GM12878 (cell line): ENCODE results near the gene CAMK2D. TPM values are rescaled to one million over a fixed set of nuclear protein-coding genes. Genes with fewer than 3 reads are reported as not detected.

Source experiments
- ATAC-seq: fragments of 200-7000 bp; cut with Tn5 transposase; 3 replicates; pipeline ENCODE4 v1.9.1; 2020; ENCODE audit warnings: mild to moderate bottlenecking, moderate library complexity
- BruUV-seq: library from RNA; stranded (reverse); fragments of 400-500 nt; replicated peaks from 2 replicates; lab custom pipeline; 2021; lab: Mats Ljungman, UMichigan
- CTCF ChIA-PET: fragments of 300-600 bp; sonication (Branson Sonifier 250); formaldehyde crosslinking; extraction: SDS; loops from one replicate; lab custom pipeline; 2021; ENCODE audit warnings: inconsistent platforms; lab: Yijun Ruan, JAX
- POLR2A ChIA-PET: fragments of 350-600 bp; formaldehyde crosslinking; extraction: SDS; loops from one replicate; lab custom pipeline; 2021; ENCODE audit warnings: inconsistent platforms; lab: Charles Lee
- RAD21 ChIA-PET: fragments of 300-600 bp; sonication (Branson Sonifier 250); formaldehyde crosslinking; loops from one replicate; lab custom pipeline; 2023; ENCODE audit warnings: antibody characterized with exemption; ENCODE audit not compliant: unreplicated experiment; lab: Charles Lee
- SMC1A ChIA-PET: fragments of 300-600 bp; sonication (Branson Sonifier 250); formaldehyde crosslinking; loops from one replicate; lab custom pipeline; 2023; ENCODE audit not compliant: unreplicated experiment, uncharacterized antibody; lab: Charles Lee
- DNase-seq: peaks from one replicate; pipeline ENCODE4 v3.0.0-alpha.2; 2011; ENCODE audit warnings: low read depth, low spot score
- FAIRE-seq: peaks from 3 replicates; lab custom pipeline; 2011; peaks lifted over from hg19 to GRCh38; lab: Jason Lieb, UNC
- H2AFZ ChIP-seq: 2 replicates; pipeline ENCODE4 v1.6.0; 2011; ENCODE audit warnings: low read depth, low read length, control low read depth; ENCODE audit not compliant: control insufficient read depth
- H3K27ac ChIP-seq: 2 replicates; pipeline ENCODE4 v1.5.1; 2011; ENCODE audit warnings: control low read depth; ENCODE audit not compliant: control insufficient read depth, insufficient read depth
- H3K27me3 ChIP-seq, 2 experiments: replicated peaks in 1 of 2; 2 replicates each; pipeline versions ENCODE4 v1.6.0 to v1.6.1; 2011; ENCODE audit warnings: low read length in 1 of 2; ENCODE audit not compliant: control insufficient read depth in 2 of 2, insufficient read depth in 2 of 2
- H3K36me3 ChIP-seq, 2 experiments: 2 replicates each; pipeline ENCODE4 v1.5.1; 2011; ENCODE audit warnings: low read length in 1 of 2; ENCODE audit not compliant: control insufficient read depth in 2 of 2, insufficient read depth in 2 of 2
- H3K4me1 ChIP-seq: 2 replicates; pipeline ENCODE4 v1.6.1; 2011; ENCODE audit warnings: mild to moderate bottlenecking, low read length, moderate library complexity, mixed read lengths; ENCODE audit not compliant: control insufficient read depth, insufficient read depth
- H3K4me2 ChIP-seq: 2 replicates; pipeline ENCODE4 v1.6.0; 2011; ENCODE audit warnings: control low read depth; ENCODE audit not compliant: control insufficient read depth, insufficient read depth
- H3K4me3 ChIP-seq: fragments of 200-600 bp; sonication (generic); 2 replicates; pipeline ENCODE4 v1.5.1; 2016
- H3K79me2 ChIP-seq: 2 replicates; pipeline ENCODE4 v1.6.0; 2011; ENCODE audit warnings: low read length; ENCODE audit not compliant: control insufficient read depth, insufficient read depth
- H3K9ac ChIP-seq: 2 replicates; pipeline ENCODE4 v1.8.0; 2011; ENCODE audit warnings: low read length, control low read depth, mixed read lengths; ENCODE audit not compliant: control insufficient read depth, insufficient read depth
- H3K9me3 ChIP-seq: replicated peaks from 3 replicates; pipeline ENCODE4 v1.5.1; 2011; ENCODE audit warnings: mild to moderate bottlenecking, low read length; ENCODE audit not compliant: control insufficient read depth, insufficient read depth
- H4K20me1 ChIP-seq: 2 replicates; pipeline ENCODE4 v1.6.0; 2011; ENCODE audit not compliant: control insufficient read depth, insufficient read depth
- ESRRA ChIP-seq: IDR thresholded peaks from 2 replicates; pipeline ENCODE4 v1.6.1; 2012; ENCODE audit warnings: mild to moderate bottlenecking, low read length, improper control_type of control experiment
- MEF2B ChIP-seq: fragments of 450-650 bp; IDR thresholded peaks from 2 replicates; pipeline ENCODE4 v1.6.1; 2018; ENCODE audit warnings: mild to moderate bottlenecking, moderate library complexity; ENCODE audit not compliant: partially characterized antibody, poor library complexity, severe bottlenecking
- NBN ChIP-seq: fragments of 450-650 bp; IDR thresholded peaks from 2 replicates; pipeline ENCODE4 v1.6.1; 2016
- WGBS: methylation state at CpG from one replicate; pipeline ENCODE4 v1.1.6; 2016; ENCODE audit warnings: low lambda C conversion rate; ENCODE audit not compliant: insufficient replicate concordance, insufficient coverage; ENCODE audit errors: missing lambda C conversion rate; 5-methylcytosine and 5-hydroxymethylcytosine counted together
- in situ Hi-C: fragments of 300-500 bp; cut with MboI; formaldehyde crosslinking; loops from 9 replicates; pipeline ENCODE4 v1.14.3; 2018; ENCODE audit warnings: mixed read lengths
- intact Hi-C: fragments of 100-400 bp; cut with micrococcal nuclease; formaldehyde crosslinking; loops from one replicate; pipeline ENCODE4 v1.14.2; 2022; ENCODE audit not compliant: unreplicated experiment
- polyA plus RNA-seq, 11 experiments: library from polyadenylated mRNA; depleted of rRNA in 4 of 11; unstranded in 6 of 11; stranded (reverse) in 5 of 11; fragments of >200 nt; fragmentation: Nextera tagmentation in 4 of 11; fragmentation: Illumina TruSeq in 1 of 11; extraction: Ambion mirVana in 4 of 11; extraction: Trizol in 1 of 11; gene quantifications; 1 replicate in 1 of 11; 2 replicates in 10 of 11; pipeline versions ENCODE4 v1.2.1 to v1.2.3, GENCODE V29; 2011 to 2016; ENCODE audit warnings: inconsistent platforms in 2 of 11, missing spikeins in 2 of 11, low read depth in 1 of 11
- total RNA-seq, 4 experiments: library from RNA; depleted of rRNA in 3 of 4; stranded (reverse); fragments of >200 nt in 3 of 4; fragmentation: Illumina TruSeq in 1 of 4; extraction: Trizol in 1 of 4; gene quantifications; 2 replicates each; pipeline versions ENCODE4 v1.2.1 to v1.2.3, GENCODE V29; 2013 to 2021
- TF ChIP-seq, protein P1 (sequence below): fragments of 450-650 bp; conservative IDR thresholded peaks from 2 replicates; pipeline ENCODE4 v1.6.1; 2017; ENCODE audit warnings: mild to moderate bottlenecking, moderate library complexity
- TF ChIP-seq, protein P2 (sequence below): fragments of 450-650 bp; IDR thresholded peaks from 2 replicates; pipeline ENCODE4 v1.6.1; 2017; ENCODE audit warnings: low read depth, mild to moderate bottlenecking, moderate library complexity

The CAMK2D gene
- total and polyA plus RNA-seq, 10 of the 15 experiments (the other 5 are each of a cell fraction or from before 2014, with no cell fraction given): 6.9 to 88.5 (median 12.9) TPM

GRCh38 chr4:113727802-113728201 is 33.7 kb downstream of the CAMK2D start:
- Histone ChIP-seq H3K79me2 (peaks cover 21% of the 10 kb centered on the region), H3K4me2 (no peak overlapping the region), H3K9ac (no peak overlapping the region), H3K36me3 (peaks cover 3 to 9% of the 10 kb centered on the region in 2 experiments; a peak in 3 of 4 replicates), H3K9me3 (peaks cover 3% of the 10 kb centered on the region; the same call in 2 of the 3 replicates), H3K4me1 (no peaks in the 10 kb centered on the region), H3K27me3 (no peaks in the 10 kb centered on the region), H3K27ac (no peak overlapping the region), H2AFZ (no peak overlapping the region), H4K20me1 (no peaks in the 10 kb centered on the region), H3K4me3 (no peak overlapping the region)
- POLR2A ChIA-PET: interaction anchor here (1.0 kb wide), 1 partner anchor 35 kb away, joined by 3 read pairs; no protein-coding TSS in a partner anchor
- 95% methylated on average over 1 of the region's 1 CpG for WGBS
- intact Hi-C loops: no loop called here
- no peak for TF ChIP-seq ESRRA
- TF ChIP-seq NBN: peak; percentile 41; the same call in 1 of the 2 replicates
- TF ChIP-seq, protein P1, sequence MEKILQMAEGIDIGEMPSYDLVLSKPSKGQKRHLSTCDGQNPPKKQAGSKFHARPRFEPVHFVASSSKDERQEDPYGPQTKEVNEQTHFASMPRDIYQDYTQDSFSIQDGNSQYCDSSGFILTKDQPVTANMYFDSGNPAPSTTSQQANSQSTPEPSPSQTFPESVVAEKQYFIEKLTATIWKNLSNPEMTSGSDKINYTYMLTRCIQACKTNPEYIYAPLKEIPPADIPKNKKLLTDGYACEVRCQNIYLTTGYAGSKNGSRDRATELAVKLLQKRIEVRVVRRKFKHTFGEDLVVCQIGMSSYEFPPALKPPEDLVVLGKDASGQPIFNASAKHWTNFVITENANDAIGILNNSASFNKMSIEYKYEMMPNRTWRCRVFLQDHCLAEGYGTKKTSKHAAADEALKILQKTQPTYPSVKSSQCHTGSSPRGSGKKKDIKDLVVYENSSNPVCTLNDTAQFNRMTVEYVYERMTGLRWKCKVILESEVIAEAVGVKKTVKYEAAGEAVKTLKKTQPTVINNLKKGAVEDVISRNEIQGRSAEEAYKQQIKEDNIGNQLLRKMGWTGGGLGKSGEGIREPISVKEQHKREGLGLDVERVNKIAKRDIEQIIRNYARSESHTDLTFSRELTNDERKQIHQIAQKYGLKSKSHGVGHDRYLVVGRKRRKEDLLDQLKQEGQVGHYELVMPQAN: no peak
- TF ChIP-seq MEF2B: peak; percentile 10
- TF ChIP-seq, protein P2, sequence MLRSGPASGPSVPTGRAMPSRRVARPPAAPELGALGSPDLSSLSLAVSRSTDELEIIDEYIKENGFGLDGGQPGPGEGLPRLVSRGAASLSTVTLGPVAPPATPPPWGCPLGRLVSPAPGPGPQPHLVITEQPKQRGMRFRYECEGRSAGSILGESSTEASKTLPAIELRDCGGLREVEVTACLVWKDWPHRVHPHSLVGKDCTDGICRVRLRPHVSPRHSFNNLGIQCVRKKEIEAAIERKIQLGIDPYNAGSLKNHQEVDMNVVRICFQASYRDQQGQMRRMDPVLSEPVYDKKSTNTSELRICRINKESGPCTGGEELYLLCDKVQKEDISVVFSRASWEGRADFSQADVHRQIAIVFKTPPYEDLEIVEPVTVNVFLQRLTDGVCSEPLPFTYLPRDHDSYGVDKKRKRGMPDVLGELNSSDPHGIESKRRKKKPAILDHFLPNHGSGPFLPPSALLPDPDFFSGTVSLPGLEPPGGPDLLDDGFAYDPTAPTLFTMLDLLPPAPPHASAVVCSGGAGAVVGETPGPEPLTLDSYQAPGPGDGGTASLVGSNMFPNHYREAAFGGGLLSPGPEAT: 0 out of 2 replicates have a peak, but pooled peaks have one; percentile 11
- ATAC-seq (peak; percentile 65), DNase-seq (no peak), FAIRE-seq (no peak)
- CTCF ChIA-PET: interaction anchor here (0.6 to 2.2 kb wide), 5 partner anchors 12 to 94 kb away, joined by 3 to 5 read pairs (median 3); no protein-coding TSS in a partner anchor
- no TSS peak for BruUV-seq
- RAD21 ChIA-PET: interaction anchor here (1.4 kb wide), 1 partner anchor 343 kb away, joined by 3 read pairs; no protein-coding TSS in a partner anchor
- in situ Hi-C loops: no loop called here
- SMC1A ChIA-PET: interaction anchor here (0.7 to 3.4 kb wide), 7 partner anchors 9 to 48 kb away, joined by 3 to 14 read pairs (median 5); no protein-coding TSS in a partner anchor
